Dendritic cell treated with granulocyte-macrophage colony-stimulating factor and Interleukin-4, amounts not matched to agents 40 ng/mL and 50 ng/mL, for 4 days (primary cell): ENCODE results near the gene CTNNA3.

ENCODE experiments used
- H3K27ac Mint-ChIP-seq: one replicate; pipeline ENCODE4 v1.8.0; 2022; ENCODE audit warnings: mild to moderate bottlenecking, mixed read lengths
- H3K27me3 Mint-ChIP-seq: one replicate; pipeline ENCODE4 v1.8.0; 2022; ENCODE audit warnings: mild to moderate bottlenecking, mixed read lengths
- H3K36me3 Mint-ChIP-seq: one replicate; pipeline ENCODE4 v1.8.0; 2022; ENCODE audit warnings: low read depth, mixed read lengths
- H3K4me1 Mint-ChIP-seq: one replicate; pipeline ENCODE4 v1.8.0; 2022; ENCODE audit warnings: low read depth, mixed read lengths
- H3K4me3 Mint-ChIP-seq: one replicate; pipeline ENCODE4 v1.8.0; 2022; ENCODE audit warnings: mild to moderate bottlenecking, moderate library complexity, mixed read lengths
- H3K9me3 Mint-ChIP-seq: one replicate; pipeline ENCODE4 v1.8.0; 2022; ENCODE audit warnings: mixed read lengths
- intact Hi-C: fragments of 100-400 bp; cut with micrococcal nuclease; formaldehyde crosslinking; loops from one replicate; pipeline ENCODE4 v1.15.0; 2022

The CTNNA3 gene

GRCh38 chr10:66803174-66803573, 892.8 kb downstream of the CTNNA3 start:
- Mint-ChIP-seq H3K4me3 (no peak overlapping the region), H3K9me3 (no peaks in the 10 kb centered on the region), H3K36me3 (no peaks in the 10 kb centered on the region)

GRCh38 chr10:66799474-66799873, 896.5 kb downstream of the CTNNA3 start:
- Mint-ChIP-seq H3K27me3 (no peaks in the 10 kb centered on the region), H3K27ac (no peak overlapping the region), H3K36me3 (no peaks in the 10 kb centered on the region), H3K4me3 (no peak overlapping the region), H3K4me1 (no peaks in the 10 kb centered on the region), H3K9me3 (peaks cover 8% of the 10 kb centered on the region)
- intact Hi-C loops, result no loop called here

More at GRCh38 chr10:66803174-66803573, 892.8 kb downstream of the CTNNA3 start:
- H3K4me1 Mint-ChIP-seq, result no peaks in the 10 kb centered on the region
- no peaks in the 10 kb centered on the region for H3K27me3 Mint-ChIP-seq
- H3K27ac Mint-ChIP-seq, result no peak overlapping the region
- intact Hi-C loops, result no loop called here

GRCh38 chr10:66795866-66796265, 900.1 kb downstream of the CTNNA3 start:
- intact Hi-C loops, result no loop called here
- Mint-ChIP-seq H3K4me1 (no peaks in the 10 kb centered on the region), H3K27me3 (no peaks in the 10 kb centered on the region), H3K4me3 (no peak overlapping the region), H3K27ac (no peak overlapping the region), H3K9me3 (peaks cover 8% of the 10 kb centered on the region), H3K36me3 (no peaks in the 10 kb centered on the region)

- no peaks in the 10 kb centered on the region for H3K27me3 Mint-ChIP-seq
- intact Hi-C loops, result no loop called here
- no peaks in the 10 kb centered on the region for H3K36me3 Mint-ChIP-seq
- no peaks in the 10 kb centered on the region for H3K4me1 Mint-ChIP-seq
- H3K27ac Mint-ChIP-seq, result no peak overlapping the region
- peaks cover 8% of the 10 kb centered on the region for H3K9me3 Mint-ChIP-seq
- H3K4me3 Mint-ChIP-seq, result no peak overlapping the region
Observed at GRCh38 chr10:66792441-66792840, 903.6 kb downstream of the CTNNA3 start.

- H3K4me3 Mint-ChIP-seq, result no peak overlapping the region
- no peaks in the 10 kb centered on the region for H3K27me3 Mint-ChIP-seq
- H3K27ac Mint-ChIP-seq, result no peak overlapping the region
- peaks cover 9% of the 10 kb centered on the region for H3K9me3 Mint-ChIP-seq
- intact Hi-C loops, result no loop called here
- no peaks in the 10 kb centered on the region for H3K36me3 Mint-ChIP-seq
- no peaks in the 10 kb centered on the region for H3K4me1 Mint-ChIP-seq
Observed at GRCh38 chr10:66788178-66788987, 907.6 kb downstream of the CTNNA3 start.

DNA sequence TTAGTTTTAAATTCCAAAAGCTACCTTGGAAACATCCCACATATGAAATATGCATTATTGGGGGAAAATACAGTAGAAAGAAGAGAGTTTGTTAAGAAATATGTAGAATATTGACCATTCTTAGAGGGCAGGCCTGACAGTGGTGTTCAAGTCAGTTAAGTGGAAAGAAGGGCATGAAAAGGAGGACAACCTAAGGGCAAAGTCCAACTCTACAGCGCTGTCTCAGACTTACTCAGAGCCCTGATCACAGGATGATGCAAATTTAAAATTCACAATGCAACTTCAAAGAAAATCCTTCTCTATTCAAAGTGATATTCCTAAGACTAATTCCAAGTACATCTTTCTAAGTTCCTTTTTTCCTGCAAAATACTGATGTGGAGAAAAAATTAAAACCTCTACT, 909.3 kb downstream of the CTNNA3 start:
- Mint-ChIP-seq H3K4me3 (no peak overlapping the region), H3K27ac (no peak overlapping the region), H3K9me3 (peaks cover 9% of the 10 kb centered on the region), H3K36me3 (no peaks in the 10 kb centered on the region), H3K4me1 (no peaks in the 10 kb centered on the region), H3K27me3 (no peaks in the 10 kb centered on the region)
- intact Hi-C loops, result no loop called here

- intact Hi-C loops, result no loop called here
- no peak overlapping the region for H3K27ac Mint-ChIP-seq
- no peaks in the 10 kb centered on the region for H3K27me3 Mint-ChIP-seq
- H3K4me1 Mint-ChIP-seq, result no peaks in the 10 kb centered on the region
- peaks cover 9% of the 10 kb centered on the region for H3K9me3 Mint-ChIP-seq
- H3K36me3 Mint-ChIP-seq, result no peaks in the 10 kb centered on the region
- no peak overlapping the region for H3K4me3 Mint-ChIP-seq
Observed at GRCh38 chr10:66784770-66785169, 911.2 kb downstream of the CTNNA3 start.

DNA sequence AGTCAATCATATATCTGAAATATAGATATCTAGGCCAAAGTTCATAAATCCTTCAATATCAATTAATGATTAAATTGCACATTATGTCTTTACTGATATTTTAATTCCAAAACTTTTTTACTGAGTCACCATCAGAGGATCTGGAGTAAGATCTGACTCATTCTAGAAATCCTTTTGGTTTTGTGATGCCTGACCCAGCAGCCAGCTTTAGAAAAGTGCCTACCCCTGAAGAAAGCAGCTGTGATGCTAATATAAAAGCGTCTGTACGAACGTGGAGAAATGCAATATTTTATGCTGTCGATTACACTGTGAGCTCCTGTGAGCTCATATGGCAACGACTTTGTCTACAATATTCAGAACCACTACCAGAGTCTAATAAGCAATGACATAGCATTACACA, 912.7 kb downstream of the CTNNA3 start:
- Mint-ChIP-seq H3K9me3 (peaks cover 9% of the 10 kb centered on the region), H3K4me3 (no peak overlapping the region)

GRCh38 chr10:66782776-66783175, 913.2 kb downstream of the CTNNA3 start:
- intact Hi-C loops, result no loop called here
- no peaks in the 10 kb centered on the region for H3K27me3 Mint-ChIP-seq
- H3K36me3 Mint-ChIP-seq, result no peaks in the 10 kb centered on the region
- no peaks in the 10 kb centered on the region for H3K4me1 Mint-ChIP-seq
- no peak overlapping the region for H3K27ac Mint-ChIP-seq
- H3K4me3 Mint-ChIP-seq, result no peak overlapping the region
- peaks cover 9% of the 10 kb centered on the region for H3K9me3 Mint-ChIP-seq

More for the DNA sequence above, 912.7 kb downstream of the CTNNA3 start:
- Mint-ChIP-seq H3K27ac (no peak overlapping the region), H3K4me1 (no peaks in the 10 kb centered on the region), H3K27me3 (no peaks in the 10 kb centered on the region), H3K36me3 (no peaks in the 10 kb centered on the region)
- intact Hi-C loops, result no loop called here

GRCh38 chr10:66782144-66782543, 913.9 kb downstream of the CTNNA3 start:
- Mint-ChIP-seq H3K36me3 (no peaks in the 10 kb centered on the region), H3K27me3 (no peaks in the 10 kb centered on the region), H3K4me3 (no peak overlapping the region), H3K4me1 (no peaks in the 10 kb centered on the region), H3K27ac (no peak overlapping the region), H3K9me3 (peaks cover 9% of the 10 kb centered on the region)
- intact Hi-C loops, result no loop called here

- no peaks in the 10 kb centered on the region for H3K4me1 Mint-ChIP-seq
- H3K27me3 Mint-ChIP-seq, result no peaks in the 10 kb centered on the region
- H3K36me3 Mint-ChIP-seq, result no peaks in the 10 kb centered on the region
- intact Hi-C loops, result no loop called here
- no peak overlapping the region for H3K27ac Mint-ChIP-seq
- H3K9me3 Mint-ChIP-seq, result peaks cover 6% of the 10 kb centered on the region
- H3K4me3 Mint-ChIP-seq, result no peak overlapping the region
Observed at GRCh38 chr10:66780796-66781195, 915.2 kb downstream of the CTNNA3 start.

DNA sequence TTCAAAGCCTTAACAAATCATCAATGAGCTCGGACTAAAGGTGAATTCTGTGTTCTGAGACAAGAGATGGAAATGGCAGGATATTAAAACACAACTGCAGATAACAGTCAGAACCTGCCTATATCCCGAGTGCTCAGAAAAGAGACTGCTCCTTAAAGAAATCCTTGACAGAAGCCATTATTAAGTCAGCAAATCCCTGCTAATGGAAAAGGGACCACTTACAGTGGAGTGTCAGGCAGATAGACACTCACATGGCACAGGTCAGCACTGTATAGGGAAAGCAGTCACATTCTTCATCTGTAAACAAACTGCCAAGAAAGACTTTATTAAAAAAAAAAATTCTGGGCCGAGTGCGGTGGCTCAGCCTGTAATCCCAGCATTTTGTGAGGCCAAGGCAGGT, 917.6 kb downstream of the CTNNA3 start:
- H3K27ac Mint-ChIP-seq, result no peak overlapping the region
- H3K36me3 Mint-ChIP-seq, result no peaks in the 10 kb centered on the region
- intact Hi-C loops, result no loop called here
- H3K27me3 Mint-ChIP-seq, result no peaks in the 10 kb centered on the region
- no peak overlapping the region for H3K4me3 Mint-ChIP-seq
- H3K4me1 Mint-ChIP-seq, result no peaks in the 10 kb centered on the region
- H3K9me3 Mint-ChIP-seq, result no peaks in the 10 kb centered on the region

GRCh38 chr10:66777665-66778064, 918.3 kb downstream of the CTNNA3 start:
- intact Hi-C loops, result no loop called here
- Mint-ChIP-seq H3K9me3 (no peaks in the 10 kb centered on the region), H3K4me1 (no peaks in the 10 kb centered on the region), H3K27ac (no peak overlapping the region), H3K4me3 (no peak overlapping the region), H3K27me3 (no peaks in the 10 kb centered on the region), H3K36me3 (no peaks in the 10 kb centered on the region)

GRCh38 chr10:66773472-66773817, 922.5 kb downstream of the CTNNA3 start:
- H3K4me3 Mint-ChIP-seq, result no peak overlapping the region
- no peaks in the 10 kb centered on the region for H3K4me1 Mint-ChIP-seq
- H3K27ac Mint-ChIP-seq, result no peak overlapping the region
- no peaks in the 10 kb centered on the region for H3K36me3 Mint-ChIP-seq
- intact Hi-C loops, result no loop called here
- H3K27me3 Mint-ChIP-seq, result no peaks in the 10 kb centered on the region
- H3K9me3 Mint-ChIP-seq, result no peaks in the 10 kb centered on the region
